Muscle of leg (tissue), 11 donors: ENCODE data around the gene BCO1. TPM values are rescaled to one million over a fixed set of nuclear protein-coding genes. Genes with fewer than 3 reads are reported as not detected.
A peak's percentile ranks its signal among the peaks of the same experiment; 100 is the strongest.

ENCODE experiments used
- DNase-seq: peaks from one replicate; pipeline ENCODE4 v3.0.0; 2013
- H3K27ac ChIP-seq: one replicate; pipeline ENCODE4 v1.5.1; 2013; ENCODE audit warnings: mild to moderate bottlenecking, low read length, control low read depth
- H3K27me3 ChIP-seq: one replicate; pipeline ENCODE4 v1.6.1; 2013; ENCODE audit warnings: low read length; ENCODE audit not compliant: control insufficient read depth, insufficient read depth
- H3K36me3 ChIP-seq: one replicate; pipeline ENCODE4 v1.6.1; 2013; ENCODE audit warnings: low read length; ENCODE audit not compliant: control insufficient read depth, insufficient read depth
- H3K4me1 ChIP-seq: one replicate; pipeline ENCODE4 v1.6.1; 2013; ENCODE audit warnings: low read length; ENCODE audit not compliant: control insufficient read depth, insufficient read depth
- H3K4me3 ChIP-seq: one replicate; pipeline ENCODE4 v1.5.1; 2013; ENCODE audit warnings: low read length, control low read depth
- H3K9me3 ChIP-seq: replicated peaks from 2 replicates; pipeline ENCODE4 v1.6.1; 2013; ENCODE audit warnings: low read depth, low read length; ENCODE audit not compliant: control insufficient read depth
- WGBS: methylation state at CpG from one replicate; pipeline ENCODE4 v1.1.5; 2013; ENCODE audit warnings: missing lambda C conversion rate; ENCODE audit not compliant: insufficient coverage; 5-methylcytosine and 5-hydroxymethylcytosine counted together
- polyA plus RNA-seq, 8 donors: library from polyadenylated mRNA; unstranded; fragments of 120-200 nt; gene quantifications; one replicate each; pipeline versions ENCODE4 v1.2.1 to v1.2.3, GENCODE V29; 2013; ENCODE audit warnings: inconsistent platforms in 1 of 8, low replicate concordance in 1 of 8; ENCODE audit not compliant: insufficient read length in 8 of 8, insufficient read depth in 1 of 8
- total RNA-seq: library from RNA; stranded (reverse); fragments of 120-200 nt; gene quantifications from one replicate; pipeline ENCODE4 v1.2.4, GENCODE V29; 2013

BCO1 gene
- total and polyA plus RNA-seq, 9 donors, result 0.04 to 0.39 (median 0.08) TPM; not detected in 6

DNA sequence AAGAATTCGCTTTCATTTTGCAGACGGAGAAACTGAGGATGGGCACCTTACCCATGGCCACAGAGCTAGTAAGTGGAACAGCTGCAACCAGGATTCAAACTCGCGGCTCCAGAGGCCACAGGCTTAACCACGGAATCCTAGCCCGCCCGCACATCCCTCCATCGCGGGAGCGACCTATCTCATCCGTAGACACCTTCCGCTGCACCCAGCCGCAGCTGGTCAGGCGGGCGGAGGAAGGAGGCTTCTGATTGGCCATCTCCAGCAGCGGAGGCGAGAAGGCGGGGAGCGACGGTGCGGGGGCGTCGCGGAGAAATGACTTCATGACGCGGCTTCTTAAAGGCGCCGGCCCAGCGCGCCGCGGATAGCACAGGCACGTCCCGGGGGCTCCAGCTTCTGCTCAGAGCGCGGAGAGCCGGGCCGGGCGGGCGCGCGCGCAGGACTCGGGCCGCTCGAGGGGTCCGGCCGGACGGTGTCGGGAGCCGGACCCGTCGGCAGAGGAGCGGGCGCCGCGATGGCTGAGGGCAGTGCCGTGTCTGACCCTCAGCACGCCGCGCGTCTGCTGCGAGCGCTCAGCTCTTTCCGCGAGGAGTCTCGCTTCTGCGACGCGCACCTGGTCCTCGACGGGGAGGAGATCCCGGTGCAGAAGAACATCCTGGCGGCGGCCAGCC lies 76.2 kb downstream of the BCO1 start, which contains the start of gene GAN:
Gene GAN, plus strand, starts transcription at position 360 of the 668 bp plus-strand sequence. Its CDS starts 152 bp downstream, at position 512.
- under 1% methylated on average over 75 of the region's 75 CpGs for WGBS
- H3K27ac ChIP-seq, result peak within 1 kb of the TSS; percentile 81
- no peaks in the 10 kb centered on the region for H3K27me3 ChIP-seq
- H3K36me3 ChIP-seq, result peaks cover 5% of the 10 kb centered on the region
- H3K9me3 ChIP-seq, result no peaks in the 10 kb centered on the region
- DNase-seq, result peak; percentile 98
- peak within 1 kb of the TSS; percentile 95 for H3K4me3 ChIP-seq
- peaks cover 12% of the 10 kb centered on the region for H3K4me1 ChIP-seq

DNA sequence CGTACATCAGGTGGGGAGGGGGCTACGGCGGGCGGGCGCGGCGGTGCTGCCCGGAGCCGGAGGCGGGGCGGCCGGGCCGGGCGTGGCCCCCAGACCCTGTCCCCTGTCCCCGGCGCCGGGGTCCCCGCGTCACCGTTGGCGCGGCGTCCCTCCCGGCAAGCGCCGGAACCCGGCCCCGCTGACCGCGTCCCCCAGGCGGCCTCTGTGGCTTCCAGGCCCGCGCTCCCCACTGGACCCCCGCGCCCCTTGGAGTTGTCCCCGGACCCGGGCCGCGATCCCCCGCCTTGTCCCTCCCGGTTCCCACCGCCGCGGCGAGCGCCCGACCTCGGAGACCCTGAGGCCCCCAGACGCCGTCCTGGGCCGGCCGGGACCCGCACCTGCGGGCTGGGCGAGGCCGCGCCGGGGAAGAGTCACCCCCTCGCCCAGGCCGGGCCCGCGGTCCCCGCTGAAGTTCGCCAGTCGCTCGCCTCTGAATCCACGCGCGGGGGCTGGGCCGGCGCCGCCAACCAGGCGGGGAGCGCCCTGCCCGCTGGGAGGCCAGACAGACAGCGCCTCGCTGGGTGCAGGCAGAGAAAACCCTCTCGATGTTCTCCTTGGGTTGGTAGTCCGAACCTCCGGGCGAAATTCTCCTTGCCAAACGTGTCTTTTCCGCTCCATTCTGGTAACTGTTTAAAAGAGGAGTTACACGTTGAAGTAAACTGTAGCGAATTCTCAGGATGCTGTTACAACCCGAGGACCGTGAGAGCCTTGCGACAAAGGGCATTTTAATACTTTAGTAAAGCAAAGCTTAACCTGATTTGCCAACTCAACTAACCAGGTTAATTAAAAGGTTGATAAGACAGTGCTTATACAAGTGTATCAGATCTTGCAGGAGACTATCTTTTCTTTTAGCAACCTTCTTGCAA lies 77.0 kb downstream of the BCO1 start:
- H3K9me3 ChIP-seq, result no peaks in the 10 kb centered on the region

DNA sequence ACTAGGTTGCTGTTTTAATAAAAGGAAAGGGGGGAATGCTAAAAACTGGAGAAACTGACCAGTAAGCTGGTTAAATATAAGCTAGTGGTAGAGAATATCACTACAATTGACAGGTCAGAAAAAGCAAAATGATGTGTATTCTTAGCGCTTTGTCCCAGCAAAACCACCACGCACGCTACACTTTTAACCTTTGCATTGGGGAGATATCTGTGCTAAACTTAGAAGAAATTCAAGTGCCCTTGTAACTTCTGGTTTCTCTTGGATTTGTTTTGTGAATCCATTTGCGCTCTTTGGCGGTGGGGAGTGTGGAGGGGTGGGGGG lies 77.6 kb downstream of the BCO1 start:
- Histone ChIP-seq H3K36me3 (peaks cover 5% of the 10 kb centered on the region), H3K4me3 (peak overlapping the region; percentile 95), H3K27ac (no peak overlapping the region), H3K4me1 (peaks cover 12% of the 10 kb centered on the region), H3K9me3 (no peaks in the 10 kb centered on the region), H3K27me3 (no peaks in the 10 kb centered on the region)
- no peak for DNase-seq
- no CpG with 5 or more reads among the region's 5 CpGs for WGBS

More for the DNA sequence above, 77.0 kb downstream of the BCO1 start:
- H3K27ac ChIP-seq, result peak overlapping the region; percentile 55
- peaks cover 12% of the 10 kb centered on the region for H3K4me1 ChIP-seq
- no peaks in the 10 kb centered on the region for H3K27me3 ChIP-seq
- H3K36me3 ChIP-seq, result peaks cover 5% of the 10 kb centered on the region
- H3K4me3 ChIP-seq, result peak overlapping the region; percentile 95
- WGBS, result under 1% methylated on average over 83 of the region's 88 CpGs
- DNase-seq, result peak; percentile 52

DNA sequence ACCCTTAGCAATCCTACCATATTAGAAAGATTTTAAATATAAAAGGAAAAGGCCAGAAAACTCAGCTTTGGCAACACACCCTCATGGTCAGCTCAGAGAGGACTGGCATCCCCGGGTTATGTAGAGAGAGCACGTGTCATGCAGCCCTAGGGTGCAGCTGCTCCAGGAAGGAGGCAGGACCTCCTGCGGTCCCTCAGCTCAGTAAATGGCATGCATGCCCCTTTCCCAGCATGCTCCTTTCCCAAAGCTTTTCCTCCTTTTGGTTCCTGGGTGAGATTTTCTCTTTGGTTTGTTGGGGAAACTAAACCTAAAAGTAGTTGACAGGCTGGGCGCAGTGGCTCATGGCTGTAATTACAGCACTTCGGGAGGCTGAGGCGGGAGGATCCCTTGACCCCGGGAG lies 80.2 kb downstream of the BCO1 start:
- Histone ChIP-seq H3K27ac (no peak overlapping the region), H3K36me3 (no peaks in the 10 kb centered on the region), H3K27me3 (no peaks in the 10 kb centered on the region), H3K4me1 (peaks cover 8% of the 10 kb centered on the region), H3K9me3 (no peaks in the 10 kb centered on the region), H3K4me3 (no peak overlapping the region)
- no peak for DNase-seq
- WGBS, result 80% methylated on average over 2 of the region's 7 CpGs

DNA sequence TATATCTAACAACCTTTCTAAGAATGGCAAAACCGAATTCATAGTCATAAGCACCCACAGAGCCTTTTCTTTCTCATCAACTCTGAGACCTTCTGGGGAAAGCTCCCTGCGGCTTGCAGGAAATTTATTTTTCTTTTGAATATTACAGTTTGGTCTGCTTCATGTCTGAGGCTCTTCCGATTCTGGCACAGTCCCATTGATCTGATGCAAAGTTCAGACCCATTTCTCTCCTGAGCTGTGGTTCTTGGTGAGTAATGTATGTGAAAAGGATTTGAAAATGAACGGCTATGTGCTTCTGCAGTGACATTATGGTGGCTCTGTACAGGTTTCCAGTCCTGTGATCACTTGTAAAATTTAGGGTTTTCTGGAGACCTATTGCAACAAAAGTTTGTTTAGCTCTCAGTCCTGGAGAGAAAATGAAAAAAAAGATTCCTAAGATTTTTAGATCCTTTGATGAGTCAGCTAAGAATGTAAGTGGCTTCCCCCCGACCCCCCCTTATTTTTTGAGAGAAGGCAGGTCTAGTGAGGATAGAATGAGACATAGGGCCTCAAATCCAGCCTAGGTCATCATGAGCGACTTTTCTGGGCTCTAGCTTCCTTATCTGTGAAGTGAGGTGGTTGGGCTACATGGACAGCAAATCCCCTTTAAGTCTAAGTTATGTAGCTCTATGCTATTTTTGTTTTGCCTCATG lies 80.9 kb downstream of the BCO1 start:
- Histone ChIP-seq H3K9me3 (no peaks in the 10 kb centered on the region), H3K27ac (no peak overlapping the region), H3K4me3 (no peak overlapping the region), H3K4me1 (peaks cover 3% of the 10 kb centered on the region), H3K36me3 (no peaks in the 10 kb centered on the region), H3K27me3 (no peaks in the 10 kb centered on the region)
- WGBS, result 54% methylated on average over 3 of the region's 6 CpGs
- no peak for DNase-seq

DNA sequence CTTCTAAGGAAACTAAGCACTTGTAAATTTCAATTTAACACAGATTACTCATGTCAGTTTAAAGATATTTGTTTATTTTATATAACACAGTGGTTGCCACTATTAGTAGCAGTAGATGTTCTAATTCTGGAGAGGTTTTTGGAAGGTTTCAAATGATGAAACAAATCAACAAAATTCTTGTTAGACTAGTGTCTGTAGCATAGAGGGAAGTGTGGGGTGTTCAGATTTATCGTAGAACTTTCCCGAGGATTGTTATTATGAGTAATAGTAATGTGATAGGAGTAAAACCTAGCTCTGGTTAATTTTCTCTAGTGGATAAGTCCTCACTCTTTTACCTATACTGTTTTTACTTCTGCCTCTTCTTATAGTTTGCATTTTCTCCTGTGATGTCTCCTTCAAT lies 82.5 kb downstream of the BCO1 start:
- Histone ChIP-seq H3K36me3 (no peaks in the 10 kb centered on the region), H3K4me3 (no peak overlapping the region), H3K4me1 (peaks cover 3% of the 10 kb centered on the region), H3K27ac (no peak overlapping the region), H3K27me3 (no peaks in the 10 kb centered on the region), H3K9me3 (no peaks in the 10 kb centered on the region)
- no CpG with 5 or more reads among the region's 2 CpGs for WGBS
- DNase-seq, result no peak

DNA sequence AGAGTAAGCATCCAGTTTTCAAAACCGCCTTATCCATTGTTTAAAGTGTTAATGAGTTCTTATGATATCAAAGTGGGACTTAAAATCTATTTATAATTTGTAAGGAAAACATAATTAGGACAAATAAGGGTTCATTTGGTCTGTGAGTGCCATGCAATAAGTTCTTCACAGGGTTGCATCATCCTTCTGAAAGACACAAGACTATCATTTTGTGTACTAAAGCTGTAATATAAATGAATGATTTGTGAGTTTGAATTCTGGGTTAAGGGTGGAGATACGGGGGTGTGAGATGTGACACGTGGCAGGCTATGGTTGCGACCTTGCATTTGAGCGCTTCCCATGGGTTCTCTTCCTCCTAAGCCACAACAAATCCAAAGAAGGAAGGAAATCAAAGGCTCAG lies 83.0 kb downstream of the BCO1 start:
- DNase-seq, result no peak
- WGBS, result no CpG with 5 or more reads among the region's 5 CpGs
- no peaks in the 10 kb centered on the region for H3K36me3 ChIP-seq
- H3K4me3 ChIP-seq, result no peak overlapping the region
- H3K27ac ChIP-seq, result no peak overlapping the region
- no peaks in the 10 kb centered on the region for H3K9me3 ChIP-seq
- H3K4me1 ChIP-seq, result peaks cover 3% of the 10 kb centered on the region
- H3K27me3 ChIP-seq, result no peaks in the 10 kb centered on the region

DNA sequence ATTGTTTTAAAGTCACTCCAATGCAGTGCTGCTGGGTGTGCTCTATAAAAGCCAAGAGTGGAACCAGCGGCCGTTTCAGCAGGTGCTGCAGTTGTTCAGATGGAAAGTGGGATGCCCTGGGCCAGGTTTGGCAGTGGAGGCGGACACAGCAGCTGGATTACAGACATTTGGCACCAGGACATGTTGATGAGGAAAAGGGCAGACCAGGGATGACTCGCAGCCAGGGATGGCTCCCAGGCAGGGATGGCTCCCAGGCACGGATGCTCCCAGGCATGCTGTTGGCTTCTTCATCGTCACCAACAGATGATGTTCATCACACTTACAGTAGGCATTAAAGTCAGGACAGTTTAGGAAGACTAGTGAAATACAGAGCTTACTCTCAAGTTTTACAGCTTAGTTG lies 86.3 kb downstream of the BCO1 start:
- Histone ChIP-seq H3K4me3 (no peak overlapping the region), H3K27ac (no peak overlapping the region), H3K27me3 (no peaks in the 10 kb centered on the region), H3K9me3 (no peaks in the 10 kb centered on the region), H3K36me3 (no peaks in the 10 kb centered on the region), H3K4me1 (no peaks in the 10 kb centered on the region)
- peak; percentile 17 for DNase-seq
- WGBS, result 86% methylated on average over 4 of the region's 6 CpGs

DNA sequence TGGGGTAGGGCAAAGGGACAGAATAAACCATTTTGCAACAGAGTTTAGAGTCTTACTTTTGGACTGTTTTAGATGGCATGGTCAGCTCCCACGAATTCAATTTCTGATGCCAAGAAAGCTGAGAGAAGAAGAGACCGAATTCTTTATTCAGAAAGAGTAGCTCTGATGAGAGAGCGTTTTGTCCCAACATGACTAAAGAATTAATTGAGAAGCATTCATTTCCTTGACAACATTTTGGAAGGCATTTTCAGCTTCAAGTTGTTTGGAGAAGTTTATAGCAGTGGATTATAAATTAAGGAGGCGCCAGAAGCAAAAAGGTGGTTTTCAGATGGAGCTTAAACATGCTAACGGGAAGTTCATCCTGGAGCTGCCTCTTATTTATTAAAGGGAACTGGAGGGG lies 88.5 kb downstream of the BCO1 start:
- no peaks in the 10 kb centered on the region for H3K36me3 ChIP-seq
- H3K4me1 ChIP-seq, result no peaks in the 10 kb centered on the region
- no peaks in the 10 kb centered on the region for H3K27me3 ChIP-seq
- no peaks in the 10 kb centered on the region for H3K9me3 ChIP-seq
- 75% methylated on average over 1 of the region's 5 CpGs for WGBS
- no peak for DNase-seq
- no peak overlapping the region for H3K4me3 ChIP-seq
- no peak overlapping the region for H3K27ac ChIP-seq
